ENCODE data around the gene RAMAC. TPM values are rescaled to one million over a fixed set of nuclear protein-coding genes. Genes with fewer than 3 reads are reported as not detected.

The RAMAC gene
- total and polyA plus RNA-seq, 10 of the 15 experiments (the other 5 are each of a cell fraction or from before 2014, with no cell fraction given): 22.4 to 109 (median 41.7) TPM

- ChIA-PET POLR2A (no interaction called here), RAD21 (ENCODE audit: unreplicated experiment) (no interaction called here), SMC1A (ENCODE audit: uncharacterized antibody, unreplicated experiment) (interaction anchor here (0.6 to 1.4 kb wide), 3 partner anchors 11 to 68 kb away, joined by 3 to 5 read pairs (median 4); no protein-coding TSS in a partner anchor), CTCF (interaction anchor here (0.6 kb wide), 1 partner anchor 46 kb away, joined by 3 read pairs; no protein-coding TSS in a partner anchor)
- H3K9me3 ChIP-seq (replicated peaks; ENCODE audit: control insufficient read depth, insufficient read depth, low read length): no peaks in the 10 kb centered on the region
- H3K36me3 ChIP-seq (ENCODE audit: control insufficient read depth in 2 of 2, insufficient read depth in 2 of 2, low read length in 1 of 2): no peaks in the 10 kb centered on the region
- intact Hi-C loops (cut with micrococcal nuclease; ENCODE audit: unreplicated experiment): no loop called here
- DNase-seq (ENCODE audit: low read depth, low spot score) (no peak), ATAC-seq (no peak), FAIRE-seq (no peak)
- no peak for TF ChIP-seq ATF2 (IDR thresholded peaks at IDR 0.05; ENCODE audit: low read length)
- TF ChIP-seq ZNF622 (IDR thresholded peaks at IDR 0.05): no peak
- no peak for TF ChIP-seq SIX5 (IDR thresholded peaks at IDR 0.05; ENCODE audit: low read depth, low read length, severe bottlenecking)
- no peak for TF ChIP-seq NKRF (conservative IDR thresholded peaks at IDR 0.05)
- no peak for TF ChIP-seq BCLAF1 (IDR thresholded peaks at IDR 0.05)
- no peak for TF ChIP-seq SMC3 (IDR thresholded peaks at IDR 0.05; ENCODE audit: borderline replicate concordance, low read length)
- no peak overlapping the region for H2AFZ ChIP-seq (ENCODE audit: control insufficient read depth, low read depth, low read length)
- H3K27me3 ChIP-seq (replicated peaks in 1 of 2; ENCODE audit: control insufficient read depth in 2 of 2, insufficient read depth in 2 of 2, low read length in 1 of 2): peaks cover 0 to 2% of the 10 kb centered on the region in 2 experiments; a peak in 1 of 4 replicates
- no peak overlapping the region for H3K4me3 ChIP-seq
- peaks cover 13% of the 10 kb centered on the region for H3K4me1 ChIP-seq (ENCODE audit: control insufficient read depth, insufficient read depth, low read length)
- in situ Hi-C loops (cut with MboI): no loop called here
- no peaks in the 10 kb centered on the region; the same call in 1 of the 2 replicates for H4K20me1 ChIP-seq (ENCODE audit: control insufficient read depth, insufficient read depth)
- no peak overlapping the region for H3K4me2 ChIP-seq (ENCODE audit: control insufficient read depth, insufficient read depth)
- WGBS (ENCODE audit: insufficient coverage, insufficient replicate concordance, low lambda C conversion rate, missing lambda C conversion rate): 49% methylated on average over 3 of the region's 3 CpGs
- no TSS peak for BruUV-seq (replicated peaks)
- no peak overlapping the region for H3K27ac ChIP-seq (ENCODE audit: control insufficient read depth, insufficient read depth)
- H3K79me2 ChIP-seq (ENCODE audit: control insufficient read depth, insufficient read depth, low read length): no peaks in the 10 kb centered on the region
- H3K9ac ChIP-seq (ENCODE audit: control insufficient read depth, insufficient read depth, low read length): no peak overlapping the region
Observed at GRCh38 chr15:82970078-82970686, 15.8 kb upstream of the RAMAC start.
